Measurements from ENCODE around the gene PROM1.

DNA sequence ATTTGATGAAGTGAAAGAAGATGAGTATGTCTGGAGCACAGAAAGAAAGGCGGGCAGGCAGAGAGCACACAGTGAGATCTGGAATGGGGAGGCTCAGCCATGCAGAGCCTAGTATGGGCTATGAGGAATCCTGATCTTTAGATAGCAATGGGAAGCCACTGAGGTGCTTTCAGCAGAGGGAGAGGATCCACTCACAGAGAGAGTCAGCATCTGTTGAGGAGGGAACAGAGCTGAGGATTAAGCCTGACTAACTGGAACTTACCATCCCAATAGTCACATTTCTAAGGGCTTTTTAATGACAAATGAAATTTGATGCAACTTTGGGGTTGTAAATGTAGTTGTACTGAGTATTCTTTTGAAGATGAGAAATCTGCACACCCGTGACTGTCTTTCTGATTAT, 100.2 kb downstream of the PROM1 start:
- TF ChIP-seq OVOL3 (tag by site-specific recombination; IDR thresholded peaks at IDR 0.05) (no peak), SALL2 (tag by site-specific recombination; IDR thresholded peaks at IDR 0.05; ENCODE audit: borderline replicate concordance) (no peak)
